ENCODE data around the gene KDELR1.
A peak's percentile ranks its signal among the peaks of the same experiment; 100 is the strongest.

The KDELR1 gene
- 30.1 to 31.5 (median 30.9) reads per million in 4 experiments for total RNA-seq

DNA sequence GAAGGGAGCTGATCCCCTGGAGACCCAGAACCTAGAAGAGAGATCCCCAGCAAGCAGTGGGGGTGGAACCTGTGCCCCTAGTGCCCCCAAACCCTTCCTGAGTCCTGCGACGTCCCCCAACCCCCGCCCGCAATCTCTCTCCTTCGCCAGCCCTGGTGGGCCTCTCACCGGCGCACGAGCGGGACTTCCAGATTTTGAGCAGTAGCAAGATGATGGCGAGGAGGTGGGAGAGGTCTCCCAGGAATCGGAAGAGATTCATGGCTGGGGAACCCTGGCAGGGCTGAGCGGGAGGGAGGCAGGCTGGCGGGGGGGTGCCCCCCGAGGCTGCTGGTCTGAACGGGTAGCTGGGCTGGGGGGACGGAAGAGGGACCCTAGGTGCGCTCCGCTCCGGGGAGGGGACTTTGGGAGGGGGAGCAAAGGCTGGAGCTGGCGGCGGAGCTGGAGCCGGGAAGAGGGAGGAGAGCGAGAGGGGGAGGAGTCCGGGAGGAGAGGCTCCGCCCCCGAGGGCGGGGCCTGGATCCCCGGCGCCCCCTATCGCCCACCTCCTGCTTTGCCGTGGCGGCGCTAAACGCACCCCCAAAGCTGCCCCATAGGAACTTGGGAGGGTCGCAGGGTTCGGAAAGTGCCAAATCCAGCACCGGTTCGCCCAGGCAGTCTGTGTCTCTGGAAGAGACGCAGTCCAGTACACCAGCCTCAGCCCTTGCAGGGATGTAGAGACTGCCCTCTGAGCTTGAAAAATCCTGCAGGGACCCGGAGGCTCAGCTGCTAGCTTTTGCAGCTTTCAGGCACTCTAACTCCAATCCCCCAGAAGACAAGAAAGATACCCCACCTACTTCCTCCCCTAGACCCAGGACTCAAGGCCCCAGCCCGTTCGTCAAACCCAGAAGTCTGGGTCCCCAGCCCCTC lies at the start of gene KDELR1:
KDELR1 (minus strand) TSS at position 452 of the 906 bp plus-strand sequence; CDS start at position 259, 193 bp downstream.
- DNase-seq = peak; percentile 58

DNA sequence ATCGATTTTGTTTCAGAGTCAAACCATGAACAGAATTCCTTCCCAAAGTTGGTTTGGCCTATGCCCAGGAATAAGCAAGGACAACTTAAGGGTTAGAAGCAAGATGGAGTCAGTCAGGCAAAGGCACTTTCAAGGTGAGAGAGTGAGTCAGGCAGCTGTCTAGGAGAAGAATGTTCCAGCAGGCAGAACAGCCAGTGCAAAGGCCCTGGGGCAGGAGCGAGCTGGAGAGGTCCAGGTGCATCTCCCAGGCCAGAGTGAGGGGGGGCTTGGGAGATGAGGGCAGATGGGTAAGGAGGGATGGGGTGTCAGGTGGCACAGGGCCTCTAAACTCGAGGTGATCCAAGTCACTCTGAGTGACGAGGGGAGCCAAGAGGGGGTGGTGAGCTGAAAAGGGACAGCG lies 45.2 kb upstream of the KDELR1 start:
- no peak for DNase-seq

DNA sequence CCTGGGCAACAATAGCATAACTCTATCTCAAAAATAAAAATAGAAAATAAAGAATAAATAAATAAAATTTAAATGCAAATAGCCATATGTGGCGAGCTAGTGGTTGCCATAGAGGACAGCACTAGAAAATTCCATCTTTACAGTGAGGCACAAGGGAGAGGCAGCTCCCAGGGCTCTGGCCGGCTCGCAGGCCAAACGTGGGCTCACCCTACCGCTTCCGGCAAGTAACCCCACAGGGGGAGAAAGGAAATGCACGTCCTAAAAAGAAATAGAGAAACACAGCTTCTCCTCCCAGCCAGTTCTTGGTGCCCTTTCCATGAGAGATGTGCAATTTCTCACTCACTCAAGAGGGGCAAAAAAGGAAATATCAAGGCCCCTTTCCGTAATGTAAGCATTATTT lies 42.0 kb upstream of the KDELR1 start:
- no peak for DNase-seq

DNA sequence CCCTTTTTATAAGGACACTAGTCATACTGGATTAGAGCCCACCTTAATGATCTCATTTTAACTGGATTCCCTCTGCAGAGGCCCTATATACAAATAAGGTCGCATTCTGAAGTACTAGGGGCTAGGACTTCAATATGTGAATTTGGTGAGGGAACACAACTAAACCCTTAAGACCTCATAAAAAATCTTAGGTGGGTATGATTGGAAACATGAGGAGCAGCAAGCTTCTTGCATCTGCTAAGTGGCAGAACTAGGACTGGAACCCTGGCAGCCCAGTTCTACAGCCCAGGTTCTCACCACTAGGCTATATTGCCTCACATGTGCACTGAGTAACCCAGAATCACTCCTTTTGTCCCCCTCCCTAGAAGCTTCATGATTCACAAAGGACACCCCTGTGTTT lies 37.3 kb upstream of the KDELR1 start:
- DNase-seq = no peak

DNA sequence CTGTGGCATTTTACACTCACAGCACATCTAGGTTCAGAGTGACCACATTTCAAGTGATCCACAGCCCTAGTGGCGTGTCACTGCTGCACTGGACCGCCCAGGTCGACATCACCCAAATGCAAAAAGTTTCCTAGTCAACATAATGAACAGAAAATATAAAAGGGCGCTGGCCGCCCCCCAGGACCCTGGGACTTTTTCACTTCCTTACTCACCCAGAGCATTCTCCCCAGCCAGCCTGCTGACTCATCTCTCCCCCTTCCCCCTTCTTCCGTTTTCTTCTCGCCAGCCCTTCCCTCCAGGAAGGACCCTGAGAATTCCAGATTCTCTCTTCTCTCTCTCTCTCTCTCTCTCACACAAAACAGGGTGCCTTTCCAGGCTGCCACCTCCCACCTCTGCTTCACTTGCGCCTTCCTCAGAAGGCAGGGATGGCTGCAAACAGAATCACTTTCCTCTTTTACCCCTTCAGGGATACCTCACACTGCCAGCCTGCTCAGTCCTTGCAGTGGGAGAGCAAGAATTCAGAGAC lies 33.4 kb upstream of the KDELR1 start:
- DNase-seq = no peak

DNA sequence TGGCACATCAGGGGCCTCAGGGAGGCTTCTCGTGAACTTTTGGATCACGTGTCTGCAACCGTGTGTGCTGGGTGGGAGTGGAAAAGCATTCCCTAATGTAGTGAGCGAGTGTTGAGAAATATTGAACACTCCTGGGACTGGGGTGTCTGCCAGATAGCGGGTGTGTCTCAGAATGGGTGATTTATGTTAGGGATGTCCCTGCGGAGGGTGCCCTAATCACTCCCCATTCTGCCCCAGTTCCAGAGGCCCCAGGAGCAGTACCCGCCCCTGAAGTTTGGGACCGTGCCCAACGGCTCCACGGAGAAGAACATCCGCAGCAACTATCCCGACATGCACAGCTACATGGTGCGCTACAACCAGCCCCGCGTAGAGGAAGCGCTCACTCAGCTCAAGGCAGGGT lies 30.2 kb upstream of the KDELR1 start:
- DNase-seq = no peak

DNA sequence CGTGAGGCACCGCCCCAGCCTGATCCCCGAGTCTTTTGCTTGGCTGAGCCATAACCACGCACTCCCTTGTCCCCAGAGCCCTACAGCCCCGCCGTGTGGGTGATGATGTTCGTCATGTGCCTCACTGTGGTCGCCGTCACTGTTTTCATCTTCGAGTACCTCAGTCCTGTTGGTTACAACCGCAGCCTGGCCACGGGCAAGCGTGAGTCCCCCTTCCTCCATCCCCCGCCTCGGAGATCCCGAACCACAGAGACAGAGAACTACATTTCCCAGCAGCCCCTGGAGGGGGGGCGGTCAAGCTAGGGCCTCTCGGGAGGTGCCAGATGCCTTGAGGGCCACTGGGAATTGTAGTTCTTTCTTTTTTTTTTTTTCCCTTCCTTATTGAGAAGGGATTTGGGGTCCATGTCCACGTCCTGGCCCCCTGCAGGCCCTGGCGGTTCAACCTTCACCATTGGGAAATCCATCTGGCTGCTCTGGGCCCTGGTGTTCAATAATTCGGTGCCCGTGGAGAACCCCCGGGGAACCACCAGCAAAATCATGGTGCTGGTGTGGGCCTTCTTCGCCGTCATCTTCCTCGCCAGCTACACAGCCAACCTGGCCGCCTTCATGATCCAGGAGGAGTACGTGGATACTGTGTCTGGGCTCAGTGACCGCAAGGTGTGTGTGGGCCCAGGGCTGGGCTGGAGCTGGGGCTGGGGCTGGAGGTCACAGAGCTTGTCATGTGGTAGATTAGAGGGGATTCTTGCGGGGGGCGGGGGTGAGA lies 28.0 kb upstream of the KDELR1 start:
- DNase-seq = peak; percentile 43

DNA sequence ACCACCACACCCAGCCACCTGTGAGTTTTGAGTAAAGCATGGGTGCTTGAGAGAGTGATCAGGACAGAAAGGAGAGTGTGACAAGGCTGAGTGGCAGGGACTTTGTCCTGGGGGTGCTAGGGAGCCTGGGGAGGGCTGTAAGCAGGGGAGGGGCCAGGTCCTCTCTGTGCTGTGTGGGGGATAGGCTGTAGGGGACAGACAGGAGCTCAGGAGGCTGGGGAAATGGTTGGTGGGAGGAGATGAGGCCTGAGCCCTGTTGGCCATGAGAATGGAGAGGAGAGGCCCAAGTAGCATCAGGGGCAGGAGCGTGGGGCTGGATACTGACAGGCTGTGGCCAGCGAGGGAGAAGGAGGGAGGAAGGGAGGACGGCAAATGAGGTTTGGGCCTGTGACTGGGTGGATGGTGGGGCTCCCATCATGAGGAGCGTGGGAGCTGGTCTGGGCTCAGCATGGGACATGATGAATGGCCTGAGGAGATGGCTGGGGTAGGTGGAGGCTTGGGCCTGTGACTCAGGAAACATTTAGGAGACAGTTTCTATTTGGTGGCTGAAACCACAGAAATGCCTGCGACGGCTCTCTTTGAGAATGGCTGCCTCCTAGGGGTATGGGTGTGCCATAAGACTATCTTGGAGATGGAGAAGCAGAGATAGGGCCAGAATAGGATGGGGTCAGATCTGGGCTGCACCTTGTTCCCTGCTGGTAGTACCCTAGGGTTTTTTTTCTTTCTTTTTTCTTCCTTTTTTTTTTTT lies 27.1 kb upstream of the KDELR1 start:
- no peak for DNase-seq

DNA sequence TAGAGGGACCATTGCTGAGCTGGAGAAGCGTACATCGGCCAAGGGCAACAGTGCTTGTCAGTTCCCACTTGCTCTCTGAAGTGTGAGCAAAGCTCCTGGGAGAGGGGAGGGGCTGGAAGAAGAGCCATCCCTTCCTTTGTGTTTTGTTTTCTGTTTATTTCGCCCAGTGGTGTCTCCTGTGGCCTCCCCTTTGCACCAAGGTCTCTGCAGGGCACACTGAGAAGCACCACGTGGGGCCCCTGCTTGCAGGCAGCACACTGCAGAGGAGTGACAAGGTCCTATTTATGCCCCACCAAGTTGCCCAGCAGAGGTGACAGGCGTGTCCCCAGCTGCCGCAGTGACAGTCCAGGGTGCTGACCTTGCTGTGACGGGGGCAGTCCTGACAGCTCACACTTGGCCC lies 26.1 kb upstream of the KDELR1 start:
- DNase-seq = no peak

DNA sequence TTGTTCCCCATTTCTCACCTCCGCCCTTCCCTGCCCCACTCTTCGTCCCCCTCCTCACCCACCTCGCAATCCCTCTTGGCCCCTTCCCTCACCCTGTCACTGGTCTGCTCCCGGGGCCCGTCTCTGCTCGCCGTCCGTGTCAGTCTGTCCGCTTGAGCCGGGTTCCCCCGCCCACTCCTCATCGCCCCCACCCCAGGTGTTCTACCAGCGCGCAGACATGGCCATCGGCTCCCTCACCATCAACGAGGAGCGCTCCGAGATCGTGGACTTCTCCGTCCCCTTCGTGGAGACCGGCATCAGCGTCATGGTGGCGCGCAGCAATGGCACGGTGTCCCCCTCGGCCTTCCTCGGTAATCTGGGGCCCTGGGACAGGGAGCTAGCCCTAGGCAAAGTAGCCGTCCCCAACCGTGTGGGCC lies 24.5 kb upstream of the KDELR1 start:
- no peak for DNase-seq

DNA sequence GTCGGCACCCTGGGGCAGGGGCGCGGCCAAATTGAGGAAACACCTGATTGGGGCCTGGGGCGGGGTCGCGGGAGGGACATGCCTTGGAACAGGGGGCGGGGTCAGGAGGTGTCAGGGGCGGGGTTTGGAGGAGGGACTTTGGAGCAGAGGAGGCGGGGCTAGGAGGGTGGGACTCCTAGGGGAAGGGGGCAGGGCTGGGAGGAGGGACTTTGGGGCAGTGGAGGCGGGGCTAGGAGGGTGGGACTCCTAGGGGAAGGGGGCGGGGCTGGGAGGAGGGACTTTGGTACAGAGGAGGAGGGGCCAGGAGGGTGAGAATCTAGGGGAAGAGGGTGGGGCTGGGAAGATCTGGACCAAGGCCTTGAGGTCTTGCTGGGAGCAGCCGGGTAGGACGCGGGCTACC lies 24.0 kb upstream of the KDELR1 start:
- DNase-seq = peak; percentile 63

DNA sequence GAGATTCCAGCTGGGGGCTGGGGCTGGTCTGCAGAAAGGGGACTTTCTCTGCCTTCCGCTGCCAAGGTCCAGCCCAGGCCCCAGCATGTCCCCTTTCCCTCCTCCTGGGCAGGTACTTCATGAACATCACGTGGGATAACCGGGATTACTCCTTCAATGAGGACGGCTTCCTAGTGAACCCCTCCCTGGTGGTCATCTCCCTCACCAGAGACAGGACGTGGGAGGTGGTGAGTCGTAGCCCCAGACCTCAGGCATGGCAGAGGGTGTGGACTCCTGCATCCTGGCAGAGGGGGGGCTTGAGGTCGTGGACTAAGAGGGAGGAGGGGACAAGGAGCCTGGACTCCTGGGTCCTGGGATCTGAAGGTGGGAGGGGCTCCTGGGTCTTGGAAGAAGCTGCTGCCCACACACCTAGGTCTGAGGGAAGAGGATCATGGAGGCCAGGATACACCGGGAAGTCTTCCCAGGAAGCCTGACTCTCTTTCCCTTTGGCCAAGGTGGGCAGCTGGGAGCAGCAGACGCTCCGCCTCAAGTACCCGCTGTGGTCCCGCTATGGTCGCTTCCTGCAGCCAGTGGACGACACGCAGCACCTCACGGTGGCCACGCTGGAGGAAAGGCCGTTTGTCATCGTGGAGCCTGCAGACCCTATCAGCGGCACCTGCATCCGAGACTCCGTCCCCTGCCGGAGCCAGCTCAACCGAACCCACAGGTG lies 22.7 kb upstream of the KDELR1 start:
- no peak for DNase-seq

DNA sequence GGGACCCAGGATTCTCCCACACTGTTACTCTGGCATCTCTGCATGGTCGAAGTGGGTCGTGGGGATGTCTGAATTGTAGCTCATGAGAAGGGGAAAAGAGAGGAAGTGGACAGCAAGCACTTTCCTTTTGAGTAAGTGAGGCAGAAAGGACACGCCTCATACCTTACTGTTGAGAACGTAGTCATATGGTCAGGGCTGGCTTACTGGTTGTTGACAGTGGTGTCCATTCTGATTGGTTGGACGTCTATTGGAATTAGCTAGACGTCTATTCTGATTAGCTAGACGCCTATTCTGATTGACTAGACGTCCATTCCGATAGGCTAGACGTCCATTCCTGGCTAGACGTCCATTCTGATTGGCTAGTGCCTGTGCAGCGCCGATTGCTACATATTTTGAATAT lies 14.5 kb upstream of the KDELR1 start:
- DNase-seq = no peak

DNA sequence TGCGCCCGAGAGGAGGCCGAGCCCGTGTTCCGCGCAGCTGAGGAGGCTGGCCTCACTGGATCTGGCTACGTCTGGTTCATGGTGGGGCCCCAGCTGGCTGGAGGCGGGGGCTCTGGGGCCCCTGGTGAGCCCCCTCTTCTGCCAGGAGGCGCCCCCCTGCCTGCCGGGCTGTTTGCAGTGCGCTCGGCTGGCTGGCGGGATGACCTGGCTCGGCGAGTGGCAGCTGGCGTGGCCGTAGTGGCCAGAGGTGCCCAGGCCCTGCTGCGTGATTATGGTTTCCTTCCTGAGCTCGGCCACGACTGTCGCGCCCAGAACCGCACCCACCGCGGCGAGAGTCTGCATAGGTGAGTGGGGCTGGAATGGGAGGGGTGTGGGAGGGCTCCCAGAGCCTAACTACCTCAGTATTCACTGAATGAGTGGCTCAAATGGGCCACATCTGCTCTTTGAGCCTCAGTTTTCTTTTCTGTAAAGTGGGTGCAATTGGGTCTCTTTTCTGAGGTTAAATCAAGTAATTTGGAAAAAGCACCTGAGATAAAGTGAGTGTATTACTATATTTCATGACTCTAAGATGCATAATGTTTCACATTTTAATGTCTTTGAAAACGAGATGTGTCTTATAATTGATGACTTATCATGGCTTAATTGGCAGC lies 13.8 kb upstream of the KDELR1 start:
- no peak for DNase-seq

DNA sequence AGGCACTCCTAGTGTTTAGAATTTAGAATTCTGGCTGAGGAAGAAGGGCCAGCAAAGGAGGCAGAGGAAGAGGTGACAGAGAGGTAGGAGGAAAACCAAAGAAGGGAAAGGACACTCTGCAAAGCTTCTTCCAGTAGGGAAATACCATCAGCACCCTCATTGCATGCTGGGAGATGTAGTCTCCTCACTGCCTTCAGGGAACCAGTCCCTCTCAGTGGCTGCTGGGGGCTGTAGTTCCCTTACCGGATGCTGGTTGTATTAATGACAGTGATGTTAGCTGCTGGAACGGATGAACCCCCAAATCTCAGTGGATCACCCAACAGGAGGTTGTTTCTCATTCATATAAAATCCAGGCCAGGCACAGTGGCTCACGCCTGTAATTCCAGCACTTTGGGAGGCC lies 12.3 kb upstream of the KDELR1 start:
- DNase-seq = no peak

DNA sequence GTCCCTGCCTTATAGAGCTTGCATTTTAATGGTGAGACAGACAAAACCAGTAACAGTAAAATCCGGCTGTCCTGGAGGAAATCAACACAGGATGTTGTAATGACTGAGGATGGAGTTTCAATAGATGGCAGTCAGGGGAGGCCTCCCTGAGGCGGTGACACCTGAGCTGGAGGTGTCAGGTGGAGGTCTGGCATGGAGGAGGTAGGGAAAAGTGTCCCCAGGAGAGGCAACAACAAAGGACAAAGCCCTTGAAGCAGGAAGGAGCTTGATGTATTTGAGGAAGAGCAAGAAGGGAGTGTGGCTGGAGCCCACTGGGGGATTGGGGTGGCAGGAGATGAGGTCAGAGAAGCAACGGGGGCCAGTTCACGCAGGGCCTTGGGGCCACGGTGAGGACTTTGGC lies 9.9 kb upstream of the KDELR1 start:
- DNase-seq = no peak

DNA sequence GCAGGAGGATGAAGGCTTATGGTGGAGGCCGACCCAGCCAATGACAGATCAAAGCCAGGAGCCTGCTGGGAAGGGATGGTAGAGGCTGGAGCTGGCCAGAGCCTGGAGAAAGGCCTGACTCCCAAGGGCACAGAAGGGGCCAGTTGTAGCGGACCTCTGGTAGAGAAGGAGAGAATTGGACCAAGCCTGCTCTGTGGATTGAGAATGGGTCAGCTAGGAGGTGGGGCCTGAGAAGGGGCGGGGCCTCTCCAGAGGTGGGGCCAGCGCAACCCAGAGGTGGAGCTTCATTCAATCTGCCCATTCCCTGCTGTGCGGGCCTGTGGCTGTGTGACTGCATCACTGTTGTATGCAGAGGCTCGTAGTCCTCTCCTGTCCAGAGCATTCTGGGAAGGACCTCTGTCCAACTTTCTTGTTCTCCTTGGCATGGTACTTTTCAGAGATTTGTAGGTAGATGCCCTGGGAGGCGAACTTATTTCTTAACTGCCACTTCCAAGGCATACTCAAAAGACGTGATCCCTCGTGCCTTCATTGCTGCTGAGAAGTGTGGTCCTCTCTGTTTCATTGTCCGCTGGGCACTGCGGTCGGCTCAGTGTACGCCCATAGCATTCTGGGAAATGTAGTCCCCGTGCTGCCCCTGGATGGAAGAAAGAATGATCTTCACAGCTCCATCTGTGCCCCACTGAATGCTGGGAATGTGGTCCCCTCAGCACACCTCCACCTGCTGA lies 8.8 kb upstream of the KDELR1 start:
- DNase-seq = no peak

DNA sequence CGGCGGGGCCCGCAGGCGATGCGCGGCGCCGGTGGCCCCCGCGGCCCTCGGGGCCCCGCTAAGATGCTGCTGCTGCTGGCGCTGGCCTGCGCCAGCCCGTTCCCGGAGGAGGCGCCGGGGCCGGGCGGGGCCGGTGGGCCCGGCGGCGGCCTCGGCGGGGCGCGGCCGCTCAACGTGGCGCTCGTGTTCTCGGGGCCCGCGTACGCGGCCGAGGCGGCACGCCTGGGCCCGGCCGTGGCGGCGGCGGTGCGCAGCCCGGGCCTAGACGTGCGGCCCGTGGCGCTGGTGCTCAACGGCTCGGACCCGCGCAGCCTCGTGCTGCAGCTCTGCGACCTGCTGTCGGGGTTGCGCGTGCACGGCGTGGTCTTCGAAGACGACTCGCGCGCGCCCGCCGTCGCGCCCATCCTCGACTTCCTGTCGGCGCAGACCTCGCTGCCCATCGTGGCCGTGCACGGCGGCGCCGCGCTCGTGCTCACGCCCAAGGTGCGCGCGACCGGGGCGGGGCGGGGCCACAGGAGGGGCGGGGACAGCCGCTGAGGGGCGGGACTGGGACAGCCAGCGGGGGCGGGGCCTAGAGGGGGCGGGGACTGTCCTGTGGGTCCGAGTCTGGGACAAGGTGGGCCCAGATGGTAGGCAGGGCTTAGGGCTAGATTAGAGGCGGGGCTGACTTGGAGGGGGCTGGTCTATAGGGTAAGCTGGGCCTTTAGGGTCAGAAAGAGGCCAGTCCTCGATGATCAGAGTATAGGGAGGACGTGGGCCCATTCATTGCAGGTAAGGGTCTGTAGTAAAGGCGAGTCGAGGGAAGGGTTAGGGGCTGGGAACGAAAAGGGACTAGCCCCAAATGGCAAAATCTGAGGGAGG lies 7.3 kb upstream of the KDELR1 start:
- DNase-seq = peak; percentile 71

DNA sequence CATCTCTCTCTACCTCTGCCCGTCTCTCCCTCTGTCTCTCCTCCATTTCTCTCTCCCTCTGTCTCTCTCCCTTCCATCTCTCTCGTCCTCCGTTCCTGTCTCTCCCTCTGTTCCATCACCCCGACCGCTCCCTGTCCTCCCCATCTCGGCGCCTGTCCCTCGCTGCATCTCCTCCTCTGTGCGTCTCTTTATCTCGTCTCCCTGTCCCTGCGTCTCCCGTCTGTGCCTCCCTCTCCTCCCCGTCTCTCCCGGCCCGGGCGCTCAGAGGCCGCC lies 6.7 kb upstream of the KDELR1 start:
- DNase-seq = no peak
